ENCODE measurements around the gene DET1.

- no peak for TF ChIP-seq POLR2A (IDR thresholded peaks at IDR 0.05)
- TF ChIP-seq, protein P1, sequence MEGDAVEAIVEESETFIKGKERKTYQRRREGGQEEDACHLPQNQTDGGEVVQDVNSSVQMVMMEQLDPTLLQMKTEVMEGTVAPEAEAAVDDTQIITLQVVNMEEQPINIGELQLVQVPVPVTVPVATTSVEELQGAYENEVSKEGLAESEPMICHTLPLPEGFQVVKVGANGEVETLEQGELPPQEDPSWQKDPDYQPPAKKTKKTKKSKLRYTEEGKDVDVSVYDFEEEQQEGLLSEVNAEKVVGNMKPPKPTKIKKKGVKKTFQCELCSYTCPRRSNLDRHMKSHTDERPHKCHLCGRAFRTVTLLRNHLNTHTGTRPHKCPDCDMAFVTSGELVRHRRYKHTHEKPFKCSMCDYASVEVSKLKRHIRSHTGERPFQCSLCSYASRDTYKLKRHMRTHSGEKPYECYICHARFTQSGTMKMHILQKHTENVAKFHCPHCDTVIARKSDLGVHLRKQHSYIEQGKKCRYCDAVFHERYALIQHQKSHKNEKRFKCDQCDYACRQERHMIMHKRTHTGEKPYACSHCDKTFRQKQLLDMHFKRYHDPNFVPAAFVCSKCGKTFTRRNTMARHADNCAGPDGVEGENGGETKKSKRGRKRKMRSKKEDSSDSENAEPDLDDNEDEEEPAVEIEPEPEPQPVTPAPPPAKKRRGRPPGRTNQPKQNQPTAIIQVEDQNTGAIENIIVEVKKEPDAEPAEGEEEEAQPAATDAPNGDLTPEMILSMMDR (IDR thresholded peaks at IDR 0.05): no peak
These were observed 17.4 kb downstream of the DET1 start for GRCh38 chr15:88529021-88529630.

Data from suprapubic skin (tissue), 3 donors.